Measurements from ENCODE around the gene CAPS2. TPM values are rescaled to one million over a fixed set of nuclear protein-coding genes. Genes with fewer than 3 reads are reported as not detected.

Gene CAPS2
- total RNA-seq, 4 donors from 2014 or later, result 2.6 to 19.4 (median 8.4) TPM

DNA sequence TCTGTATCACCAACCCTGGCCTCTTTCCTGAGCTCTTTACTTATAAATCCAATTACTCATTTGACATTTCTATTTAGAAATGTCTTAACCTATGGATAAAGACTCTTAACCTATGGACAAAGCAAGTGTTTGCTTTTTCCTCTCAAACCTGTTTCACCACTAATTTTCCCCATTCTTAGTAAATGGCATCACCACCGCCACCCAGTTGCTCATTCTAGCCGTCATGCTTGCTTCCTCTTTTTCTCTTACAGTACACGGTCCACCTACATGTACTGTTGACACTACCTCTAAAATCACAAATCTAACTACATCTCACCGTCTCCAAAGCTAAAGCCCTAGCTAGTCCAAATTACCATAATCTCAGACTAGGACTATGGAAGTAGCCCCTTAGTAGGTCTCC, 60.0 kb downstream of the CAPS2 start:
- Histone ChIP-seq H3K36me3 (no peaks in the 10 kb centered on the region), H3K4me3 (no peak overlapping the region), H3K27ac (no peak overlapping the region), H3K4me1 (no peaks in the 10 kb centered on the region), H3K9me3 (no peaks in the 10 kb centered on the region), H3K27me3 (no peaks in the 10 kb centered on the region)
- TF ChIP-seq POLR2AphosphoS5 (IDR thresholded peaks at IDR 0.05) (no peak), CTCF (IDR thresholded peaks at IDR 0.05) (no peak), EP300 (IDR thresholded peaks at IDR 0.05) (no peak), POLR2A (IDR thresholded peaks at IDR 0.05) (no peak)
- DNase-seq (ENCODE audit: low spot score in 2 of 2), result no peak
- 87% methylated on average over 4 of the region's 4 CpGs for WGBS

GRCh38 chr12:75269209-75269608, 60.9 kb downstream of the CAPS2 start:
- no peaks in the 10 kb centered on the region for H3K4me1 ChIP-seq

GRCh38 chr12:75260316-75260715, 69.8 kb downstream of the CAPS2 start:
- no peak overlapping the region for H3K27ac ChIP-seq
- no peaks in the 10 kb centered on the region for H3K4me1 ChIP-seq
- 87% methylated on average over 2 of the region's 2 CpGs for WGBS
- H3K27me3 ChIP-seq, result no peaks in the 10 kb centered on the region
- H3K4me3 ChIP-seq, result no peak overlapping the region
- no peak for DNase-seq (ENCODE audit: low spot score in 2 of 2)
- no peaks in the 10 kb centered on the region for H3K9me3 ChIP-seq
- TF ChIP-seq POLR2AphosphoS5 (IDR thresholded peaks at IDR 0.05), result no peak
- TF ChIP-seq POLR2A (IDR thresholded peaks at IDR 0.05), result no peak
- TF ChIP-seq CTCF (IDR thresholded peaks at IDR 0.05), result no peak
- no peak for TF ChIP-seq EP300 (IDR thresholded peaks at IDR 0.05)
- no peaks in the 10 kb centered on the region for H3K36me3 ChIP-seq

More at GRCh38 chr12:75269209-75269608, 60.9 kb downstream of the CAPS2 start:
- DNase-seq (ENCODE audit: low spot score in 2 of 2), result no peak
- Histone ChIP-seq H3K9me3 (no peaks in the 10 kb centered on the region), H3K4me3 (no peak overlapping the region), H3K27me3 (no peaks in the 10 kb centered on the region), H3K36me3 (no peaks in the 10 kb centered on the region), H3K27ac (no peak overlapping the region)
- no peak for TF ChIP-seq EP300 (IDR thresholded peaks at IDR 0.05)
- TF ChIP-seq POLR2AphosphoS5 (IDR thresholded peaks at IDR 0.05), result no peak
- no peak for TF ChIP-seq CTCF (IDR thresholded peaks at IDR 0.05)
- TF ChIP-seq POLR2A (IDR thresholded peaks at IDR 0.05), result no peak
- WGBS, result 69% methylated on average over 2 of the region's 2 CpGs

DNA sequence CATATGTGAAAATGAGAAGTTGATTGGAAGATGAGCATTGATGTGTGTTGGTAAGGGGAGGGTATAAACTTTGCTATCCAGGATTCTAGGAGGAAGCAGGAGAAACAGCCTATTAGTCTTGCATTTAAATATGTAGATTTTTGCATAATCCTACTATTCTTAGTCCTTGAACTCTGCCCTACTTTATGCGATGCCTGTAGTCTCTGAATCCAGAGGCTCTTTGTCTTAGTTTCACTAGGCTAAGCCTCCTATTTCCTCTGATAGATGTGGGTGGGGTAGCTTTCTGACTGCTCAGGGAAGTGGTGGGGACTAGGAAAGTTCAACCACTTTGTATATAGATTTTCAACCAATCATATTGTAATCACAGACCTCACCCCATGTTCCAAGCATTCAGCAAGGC, 71.0 kb downstream of the CAPS2 start:
- Histone ChIP-seq H3K4me1 (no peaks in the 10 kb centered on the region), H3K36me3 (no peaks in the 10 kb centered on the region), H3K27me3 (no peaks in the 10 kb centered on the region), H3K4me3 (no peak overlapping the region), H3K27ac (no peak overlapping the region), H3K9me3 (no peaks in the 10 kb centered on the region)
- TF ChIP-seq POLR2A (IDR thresholded peaks at IDR 0.05) (no peak), CTCF (IDR thresholded peaks at IDR 0.05) (no peak), POLR2AphosphoS5 (IDR thresholded peaks at IDR 0.05) (no peak), EP300 (IDR thresholded peaks at IDR 0.05) (no peak)
- 78% methylated on average over 1 of the region's 1 CpG for WGBS
- no peak for DNase-seq (ENCODE audit: low spot score in 2 of 2)

DNA sequence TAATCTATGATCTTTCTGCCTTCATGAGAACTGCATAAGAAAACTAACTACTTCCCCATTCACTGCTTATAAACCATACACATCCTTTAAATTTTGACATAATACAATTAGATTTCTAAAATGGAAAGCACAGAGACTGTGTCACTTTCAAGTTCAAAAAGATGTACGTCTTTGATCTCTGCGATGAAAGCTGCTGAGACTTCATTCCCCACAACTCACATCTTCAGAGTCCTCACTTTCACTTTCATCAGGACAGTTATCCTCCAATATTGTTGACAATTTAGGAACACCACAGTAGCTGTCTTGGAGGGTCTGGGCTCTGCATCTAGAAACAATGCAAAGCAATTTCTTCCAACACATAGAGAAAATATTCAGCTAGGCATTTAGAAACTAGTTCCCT, 72.6 kb downstream of the CAPS2 start:
- 57% methylated on average over 2 of the region's 2 CpGs for WGBS
- TF ChIP-seq POLR2A (IDR thresholded peaks at IDR 0.05), result no peak
- TF ChIP-seq POLR2AphosphoS5 (IDR thresholded peaks at IDR 0.05), result no peak
- TF ChIP-seq EP300 (IDR thresholded peaks at IDR 0.05), result no peak
- no peak for TF ChIP-seq CTCF (IDR thresholded peaks at IDR 0.05)
- H3K27me3 ChIP-seq, result no peaks in the 10 kb centered on the region
- no peak overlapping the region for H3K4me3 ChIP-seq
- no peaks in the 10 kb centered on the region for H3K4me1 ChIP-seq
- H3K27ac ChIP-seq, result no peak overlapping the region
- H3K9me3 ChIP-seq, result no peaks in the 10 kb centered on the region
- DNase-seq (ENCODE audit: low spot score in 2 of 2), result no peak
- no peaks in the 10 kb centered on the region for H3K36me3 ChIP-seq

Data from suprapubic skin (tissue), 4 donors.